DND-41 (cell line): ENCODE measurements around the gene CPLX1.

Experiments used
- CTCF ChIP-seq: IDR thresholded peaks from 2 replicates; pipeline ENCODE4 v1.5.1; 2012; ENCODE audit warnings: borderline replicate concordance, low read length, moderate library complexity, mild to moderate bottlenecking; ENCODE audit not compliant: poor library complexity, severe bottlenecking; ENCODE audit errors: extremely low read depth
- EZH2 ChIP-seq: IDR thresholded peaks from 3 replicates; pipeline ENCODE4 v1.6.1; 2012; ENCODE audit warnings: borderline replicate concordance, low read depth, mild to moderate bottlenecking, moderate library complexity, low read length, inconsistent platforms; ENCODE audit not compliant: severe bottlenecking

- TF ChIP-seq CTCF (peak; percentile 48), EZH2 (no peak)
Observed at GRCh38 chr4:762211-763190, 63.4 kb downstream of the CPLX1 start.
